ENCODE measurements around the gene TANC1.

Gene TANC1

DNA sequence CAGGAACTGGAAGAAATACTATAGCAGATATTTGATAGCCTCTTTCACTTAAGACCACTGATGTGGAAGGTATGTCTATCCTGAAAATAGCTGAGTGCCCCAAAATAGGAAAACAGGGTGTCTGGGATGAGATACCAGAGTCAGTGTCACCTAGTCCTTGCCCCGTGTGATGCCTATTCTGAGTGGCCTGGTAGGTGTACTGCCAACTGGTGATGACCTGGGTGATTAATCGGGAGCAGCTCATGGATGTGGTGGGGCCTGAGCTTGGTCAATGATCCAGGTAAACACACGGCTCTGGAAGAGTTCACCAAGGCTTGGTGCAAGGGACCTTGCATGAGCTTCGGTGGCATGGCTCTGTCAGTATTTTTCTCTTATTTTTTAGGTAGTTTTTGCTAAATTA, 95.2 kb downstream of the TANC1 start:
- no peak for DNase-seq (ENCODE audit: low spot score)

DNA sequence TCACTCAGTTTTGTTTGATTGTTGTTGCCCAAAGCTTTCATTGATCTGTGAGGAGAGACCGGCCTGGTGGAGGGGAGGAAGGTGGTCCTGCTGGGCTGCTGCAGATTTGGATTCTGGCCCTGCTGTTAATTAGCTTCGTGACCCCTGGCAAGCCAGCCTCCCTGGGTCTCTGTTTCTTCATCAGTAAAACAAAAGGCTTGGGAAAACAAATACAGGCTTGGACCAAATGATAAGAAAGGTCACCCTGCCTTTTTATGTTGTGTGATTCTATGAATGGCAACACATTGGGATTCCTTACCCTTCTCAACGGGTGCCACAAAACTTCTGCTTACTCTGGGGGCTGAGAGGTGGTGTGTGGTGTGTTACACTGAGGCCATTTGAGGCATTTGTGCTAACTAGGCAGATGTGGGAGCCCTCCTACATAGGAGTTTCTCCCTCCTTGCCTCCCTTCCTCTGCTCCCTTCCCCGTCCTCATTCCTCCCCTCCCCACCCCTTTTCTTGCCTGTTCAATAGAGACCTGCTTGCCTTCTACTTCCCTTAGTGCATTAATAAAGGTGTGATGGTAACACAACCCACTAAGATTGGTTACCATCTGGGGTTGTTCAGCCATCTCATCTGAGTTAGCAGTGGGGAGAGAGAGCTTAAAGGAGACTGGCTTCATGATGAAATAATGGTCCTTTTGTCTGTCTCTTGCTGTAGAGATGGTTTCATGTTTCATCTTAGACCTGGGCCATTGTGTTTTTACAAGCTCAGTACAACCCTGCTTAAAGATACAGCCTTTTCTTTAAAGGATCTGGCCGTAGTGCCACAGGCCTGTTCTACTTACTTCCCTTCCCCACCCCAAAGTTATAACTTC, 96.2 kb downstream of the TANC1 start:
- no peak for DNase-seq (ENCODE audit: low spot score)

GRCh38 chr2:159065313-159065712, 96.9 kb downstream of the TANC1 start:
- DNase-seq (ENCODE audit: low spot score) = no peak

GRCh38 chr2:159065891-159066290, 97.5 kb downstream of the TANC1 start:
- no peak for DNase-seq (ENCODE audit: low spot score)

DNA sequence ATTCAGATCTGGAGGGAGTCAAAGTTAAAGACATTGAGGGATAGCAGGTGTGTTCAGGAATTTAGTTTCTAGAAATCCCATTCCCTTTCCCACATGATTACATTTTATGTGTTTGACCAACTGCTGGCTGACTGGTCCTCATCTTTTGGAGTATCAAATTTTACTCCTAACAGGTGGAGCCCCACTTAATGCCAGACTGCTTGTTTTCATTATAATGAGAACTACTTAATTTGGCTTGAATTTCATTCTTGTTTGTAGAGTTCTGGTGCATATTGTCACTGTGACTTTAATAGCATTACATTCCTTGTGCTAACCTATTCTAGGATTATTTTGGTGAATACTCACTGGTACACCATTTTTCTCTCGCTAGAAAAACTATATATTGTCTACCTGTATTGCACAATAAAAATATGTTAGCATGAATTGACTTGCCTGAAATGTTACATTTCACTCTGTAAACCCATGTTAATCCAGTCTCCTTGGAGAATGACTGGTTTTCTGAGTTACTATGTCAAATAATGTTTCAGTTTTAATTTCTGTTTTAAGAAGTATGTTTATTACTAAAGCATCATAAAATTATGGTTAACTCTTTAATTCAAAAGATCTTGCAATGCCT, 98.2 kb downstream of the TANC1 start:
- no peak for DNase-seq (ENCODE audit: low spot score)

GRCh38 chr2:159067971-159068370, 99.5 kb downstream of the TANC1 start:
- no peak for DNase-seq (ENCODE audit: low spot score)

- DNase-seq (ENCODE audit: low spot score) = no peak
These were observed 100.8 kb downstream of the TANC1 start for GRCh38 chr2:159069229-159069628.

DNA sequence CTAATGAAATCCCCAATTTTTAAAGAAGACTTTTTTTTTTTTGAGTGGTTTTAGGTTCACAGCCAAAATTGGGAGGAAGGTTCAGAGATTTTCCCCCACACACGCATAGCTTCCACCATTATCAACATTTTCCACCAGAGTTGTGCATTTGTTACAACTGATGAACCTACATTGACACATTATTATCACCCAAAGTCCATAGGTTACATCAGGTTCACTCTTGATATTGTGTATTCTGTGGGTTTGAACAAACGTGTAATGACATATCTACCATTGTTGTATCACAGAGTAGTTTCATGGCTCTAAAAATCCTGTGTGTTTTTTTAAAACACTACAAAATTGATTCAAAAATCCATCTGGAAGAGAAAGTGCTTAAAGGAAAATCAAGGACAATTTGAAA, 101.8 kb downstream of the TANC1 start:
- no peak for DNase-seq (ENCODE audit: low spot score)

- no peak for DNase-seq (ENCODE audit: low spot score)
These were observed 102.9 kb downstream of the TANC1 start for GRCh38 chr2:159071190-159071915.

GRCh38 chr2:159072795-159073194, 104.4 kb downstream of the TANC1 start:
- DNase-seq (ENCODE audit: low spot score) = no peak

DNA sequence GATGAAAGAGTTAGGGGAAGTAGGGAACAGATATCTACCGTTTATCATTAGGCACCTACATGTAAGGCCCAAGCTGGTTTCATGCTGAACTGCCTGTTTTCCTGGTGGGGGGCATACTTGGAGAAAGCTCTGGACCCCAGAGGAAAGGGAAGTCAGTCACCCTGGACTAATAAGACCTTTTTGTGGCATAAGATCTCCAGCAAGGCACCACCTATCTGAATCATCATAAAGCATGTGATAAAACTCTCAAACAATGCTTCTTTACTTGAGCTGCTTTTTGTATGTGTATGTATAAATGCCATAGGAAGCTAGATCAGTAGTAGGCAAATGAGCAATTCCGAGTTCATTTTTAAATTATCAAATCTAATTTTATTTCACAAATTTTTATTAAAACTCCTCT, 104.8 kb downstream of the TANC1 start:
- DNase-seq (ENCODE audit: low spot score) = no peak

- DNase-seq (ENCODE audit: low spot score) = no peak
These were observed 106.2 kb downstream of the TANC1 start for GRCh38 chr2:159074605-159075004.

DNA sequence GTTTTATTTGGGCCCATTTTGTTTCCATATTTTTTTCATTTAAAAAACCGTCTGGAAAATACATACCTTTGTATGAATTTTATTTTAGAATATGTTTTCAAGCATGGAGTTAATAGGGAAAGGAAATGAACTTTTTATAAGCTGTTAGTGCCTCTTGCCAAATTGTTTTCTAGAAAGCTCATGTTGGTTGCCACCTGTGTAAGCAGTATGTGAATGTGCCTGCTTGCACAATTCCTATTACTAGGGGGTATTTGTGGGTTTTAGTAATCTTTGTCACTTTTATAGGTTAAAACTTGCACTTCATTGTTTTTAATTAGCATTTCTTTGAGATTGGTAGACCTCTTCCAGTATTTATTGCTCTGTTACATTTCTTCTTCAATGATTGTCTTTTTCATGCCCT, 107.3 kb downstream of the TANC1 start:
- DNase-seq (ENCODE audit: low spot score) = no peak

GRCh38 chr2:159076241-159076640, 107.8 kb downstream of the TANC1 start:
- DNase-seq (ENCODE audit: low spot score) = no peak

- DNase-seq (ENCODE audit: low spot score) = no peak
These were observed 109.4 kb downstream of the TANC1 start for GRCh38 chr2:159077869-159078268.

DNA sequence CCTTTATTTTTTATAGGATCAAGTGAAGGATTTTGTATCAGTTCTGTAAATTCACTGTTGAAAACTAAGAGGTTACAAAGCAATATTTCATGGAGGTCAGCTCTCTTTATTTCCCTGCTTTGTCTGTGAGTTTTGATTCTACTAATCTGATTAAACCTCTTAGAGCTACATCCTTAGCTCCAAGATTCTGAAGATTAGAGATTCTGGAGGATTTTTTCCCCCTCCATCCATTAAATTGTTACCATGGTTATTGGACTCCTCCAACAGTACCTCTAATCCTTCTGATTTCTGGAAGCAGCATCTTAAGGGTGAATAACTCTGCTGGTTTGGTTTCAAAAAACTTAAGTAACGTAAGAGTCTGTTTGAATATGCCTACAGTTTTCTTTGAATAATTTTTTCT, 110.0 kb downstream of the TANC1 start:
- no peak for DNase-seq (ENCODE audit: low spot score)

DNA sequence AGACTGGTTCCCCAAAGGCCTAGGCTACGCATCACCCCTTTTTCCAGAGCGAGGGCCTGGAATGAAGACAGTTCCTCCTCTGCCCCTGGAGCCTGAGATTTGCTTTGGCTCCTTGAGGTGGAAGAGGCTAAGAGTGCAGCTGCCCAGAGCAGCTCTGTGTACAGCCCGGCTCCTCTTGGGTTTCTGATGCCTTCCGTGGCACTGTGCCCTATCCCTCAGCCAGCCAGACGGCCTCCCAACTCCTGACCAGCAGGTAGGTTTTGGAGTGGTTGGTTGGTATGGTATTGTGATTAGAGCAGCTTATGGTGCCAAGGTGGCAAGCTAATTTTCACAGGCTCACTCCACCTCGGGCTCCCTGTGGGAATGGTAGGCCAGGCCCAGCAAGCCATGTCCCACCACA, 112.2 kb downstream of the TANC1 start:
- DNase-seq (ENCODE audit: low spot score) = no peak

GRCh38 chr2:159082119-159082518, 113.7 kb downstream of the TANC1 start:
- DNase-seq (ENCODE audit: low spot score) = no peak

GRCh38 chr2:159084384-159085370, 116.2 kb downstream of the TANC1 start:
- DNase-seq (ENCODE audit: low spot score) = no peak

- no peak for DNase-seq (ENCODE audit: low spot score)
These were observed 117.9 kb downstream of the TANC1 start for GRCh38 chr2:159086342-159086741.

- no peak for DNase-seq (ENCODE audit: low spot score)
These were observed 118.4 kb downstream of the TANC1 start for GRCh38 chr2:159086826-159087225.

- no peak for DNase-seq (ENCODE audit: low spot score)
These were observed 120.5 kb downstream of the TANC1 start for GRCh38 chr2:159088906-159089305.
